ENCODE measurements around the gene DLK1.

The DLK1 gene

DNA sequence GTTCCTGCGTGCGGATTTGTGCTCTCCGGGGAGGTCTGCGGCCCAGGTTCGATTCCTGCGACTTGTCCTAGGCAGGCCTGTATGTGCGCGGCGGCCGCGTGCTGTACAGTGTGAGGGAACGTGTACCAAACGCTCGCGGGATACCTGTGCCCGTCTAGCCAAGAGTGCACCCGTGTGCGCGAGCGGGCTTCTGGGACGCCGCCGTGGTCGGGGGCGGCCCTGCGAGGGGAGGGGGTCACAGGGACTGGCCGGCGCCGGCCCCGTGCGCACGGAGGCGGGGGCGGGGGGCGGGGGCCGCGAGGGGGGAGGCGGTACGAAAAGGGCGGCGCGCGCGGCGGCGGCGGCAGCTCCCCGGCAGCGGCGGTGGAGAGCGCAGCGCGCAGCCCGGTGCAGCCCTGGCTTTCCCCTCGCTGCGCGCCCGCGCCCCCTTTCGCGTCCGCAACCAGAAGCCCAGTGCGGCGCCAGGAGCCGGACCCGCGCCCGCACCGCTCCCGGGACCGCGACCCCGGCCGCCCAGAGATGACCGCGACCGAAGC is at the start of gene DLK1:
DLK1 (plus strand) TSS at position 343 of the 536 bp plus-strand sequence; CDS start at position 520, 177 bp downstream.
- DNase-seq: no peak

DNA sequence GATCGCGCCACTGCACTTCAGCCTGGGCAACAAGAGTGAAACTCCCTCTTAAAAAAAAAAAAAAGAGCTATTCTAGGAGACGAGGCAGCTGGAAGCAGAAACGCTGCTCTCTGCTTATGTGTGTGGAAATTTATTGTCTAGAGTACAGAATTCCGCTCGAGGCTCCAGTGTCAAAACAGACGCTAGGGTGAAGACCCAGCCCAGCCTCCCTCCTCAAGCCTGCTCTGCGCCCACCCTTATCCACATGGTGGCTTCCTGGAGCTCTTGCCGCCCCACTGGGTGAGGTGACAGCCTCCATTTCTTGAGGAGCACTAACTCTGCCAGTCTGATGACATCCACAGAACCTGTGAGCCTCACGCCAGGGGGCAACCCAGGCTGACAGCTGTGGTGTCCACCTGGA is 49.5 kb upstream of the DLK1 start:
- DNase-seq: no peak

DNA sequence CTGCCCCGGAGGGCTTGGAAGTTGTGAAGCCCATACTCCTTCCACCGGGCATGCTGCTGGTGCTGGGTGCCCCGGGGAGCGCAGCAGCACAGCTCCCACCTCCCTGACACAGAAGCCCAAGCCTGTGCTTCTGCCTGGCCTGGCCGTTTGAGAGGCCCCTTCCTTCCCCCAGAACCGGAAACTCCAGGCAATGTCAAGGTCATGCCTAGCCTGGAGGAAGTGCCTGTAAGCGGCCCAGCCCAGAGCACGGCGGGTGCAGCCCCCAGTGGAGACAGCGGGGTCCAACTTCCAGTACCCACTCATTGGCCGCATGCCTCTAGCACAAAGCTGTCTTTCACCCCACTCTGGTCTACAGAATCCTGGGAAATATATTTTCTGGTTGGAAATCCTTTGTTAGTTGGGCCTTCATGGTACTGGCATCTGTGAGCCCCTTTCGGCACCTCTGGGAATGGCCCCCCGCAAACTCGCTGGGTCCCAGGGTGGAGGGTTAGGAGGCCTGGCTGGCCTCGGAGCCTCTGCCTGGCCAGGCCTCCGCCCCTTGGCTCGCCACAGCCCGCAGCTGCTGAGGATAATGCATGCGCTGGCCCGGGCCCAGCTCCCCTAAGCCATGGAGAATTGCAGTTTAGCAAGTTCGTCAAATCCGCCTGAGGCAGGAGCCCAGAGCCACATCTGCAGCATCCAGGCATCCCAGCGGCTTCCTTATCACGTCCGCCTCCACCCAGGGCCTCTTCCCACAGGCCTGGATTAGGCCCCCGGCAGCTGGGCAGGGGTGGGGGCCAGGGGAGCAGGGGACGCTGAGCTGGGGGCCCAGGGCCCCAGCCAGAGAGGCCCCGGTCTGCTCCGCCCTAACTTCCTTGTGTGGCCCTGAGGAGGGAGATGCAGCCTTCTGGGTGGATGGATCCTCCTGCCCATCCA is 48.9 kb upstream of the DLK1 start:
- DNase-seq: no peak

DNA sequence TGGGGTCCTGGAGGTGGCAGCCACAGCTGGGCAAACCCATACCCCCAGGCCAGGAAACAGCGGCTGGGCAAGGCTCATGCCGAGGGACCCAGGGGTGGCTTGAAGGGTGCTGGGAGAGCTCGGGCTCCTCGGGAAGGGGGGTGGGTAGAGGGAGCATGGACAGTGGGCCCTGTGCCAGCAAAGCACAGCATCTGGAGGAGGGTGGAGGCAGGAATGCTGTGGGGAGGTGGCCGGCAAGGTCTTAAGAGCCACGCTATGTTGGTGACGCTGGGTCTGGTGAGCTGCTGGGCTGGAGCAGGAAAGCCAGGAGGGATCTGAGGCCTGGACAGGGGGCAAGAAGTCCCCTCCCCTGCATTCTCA is 48.2 kb upstream of the DLK1 start:
- DNase-seq: no peak

DNA sequence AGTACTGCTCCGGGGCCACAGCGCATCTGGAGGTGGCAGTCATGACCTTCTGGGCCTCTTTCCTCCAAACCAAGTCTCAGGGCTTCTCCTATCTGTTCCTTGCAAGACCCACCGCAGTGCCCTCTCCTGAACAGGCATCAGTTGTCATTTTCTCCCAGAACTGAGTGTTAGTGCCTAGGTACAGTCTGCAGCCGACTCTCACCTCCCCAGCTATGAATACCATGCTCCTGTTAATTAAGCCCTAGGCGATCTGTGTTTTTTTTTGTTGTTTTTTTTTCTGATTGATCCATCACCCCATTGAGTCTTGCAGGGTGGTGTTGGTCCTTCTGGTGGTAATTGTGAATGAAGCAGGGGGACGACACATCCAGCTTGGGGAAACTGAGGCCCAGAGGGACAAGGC is 47.5 kb upstream of the DLK1 start:
- DNase-seq: no peak

DNA sequence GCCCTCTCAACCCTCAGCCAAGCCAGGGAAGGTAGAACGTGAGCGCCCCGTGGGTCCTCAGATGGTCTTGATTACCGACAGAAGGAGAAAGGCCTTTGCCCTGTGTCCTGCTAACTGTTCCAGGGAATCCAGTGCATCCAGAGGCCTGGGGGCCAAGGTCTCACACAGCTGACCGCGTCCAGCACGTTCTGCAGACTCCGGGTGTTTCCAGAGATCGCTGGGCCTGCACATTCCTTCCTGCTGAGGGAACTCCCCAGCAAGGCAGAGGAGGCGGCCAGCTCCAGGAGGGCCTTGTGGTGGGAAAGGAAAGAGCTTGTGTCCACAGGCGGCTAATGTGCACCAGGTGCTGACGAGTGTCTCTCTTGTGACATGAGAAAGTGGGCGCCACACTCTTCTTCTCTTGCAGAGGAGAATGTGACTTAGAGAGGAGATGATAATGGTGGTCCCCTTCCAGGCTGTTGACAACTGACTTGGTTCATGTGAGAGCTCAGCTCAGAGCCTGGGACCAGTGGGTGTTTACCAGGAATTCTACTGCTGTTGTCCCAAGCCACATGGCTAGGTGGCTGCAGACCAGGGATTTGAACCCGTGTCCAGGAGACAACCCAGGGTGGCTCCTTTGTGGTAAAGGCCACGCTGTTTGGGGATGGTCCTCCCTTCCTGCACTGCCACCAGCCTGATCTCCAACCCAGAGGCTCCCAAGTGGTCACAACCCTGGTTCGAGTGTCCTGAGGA is 46.8 kb upstream of the DLK1 start:
- DNase-seq: no peak

DNA sequence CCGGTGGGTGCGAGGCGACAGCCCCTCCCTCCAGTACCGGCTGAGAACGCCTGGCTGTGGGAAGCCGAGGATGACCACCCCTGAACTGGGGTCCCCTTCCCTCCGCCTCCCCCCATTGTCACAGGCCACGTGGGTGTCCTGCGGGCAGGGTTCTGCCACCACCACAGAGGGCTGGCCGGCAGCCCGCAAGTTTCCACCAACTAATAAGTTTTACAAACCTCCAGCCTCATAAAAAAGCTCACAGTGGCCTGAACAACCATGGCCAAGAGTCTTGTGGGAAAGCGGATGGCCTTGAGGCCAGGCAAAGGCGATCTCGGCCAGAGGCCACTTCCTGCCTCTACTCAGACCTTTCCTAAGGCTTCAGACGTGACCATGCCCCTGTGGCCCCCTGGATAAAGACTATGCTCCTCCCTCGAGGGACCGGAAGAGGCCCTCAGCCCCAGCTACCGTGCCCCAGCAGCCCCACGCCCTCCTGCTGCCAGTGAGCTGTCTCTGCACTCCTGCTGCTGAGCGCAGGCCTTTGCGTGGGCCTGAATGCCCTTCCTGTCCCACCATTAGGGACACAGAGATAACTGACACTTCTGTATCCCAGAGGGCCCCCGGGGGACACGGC is 46.1 kb upstream of the DLK1 start:
- no peak for DNase-seq

DNA sequence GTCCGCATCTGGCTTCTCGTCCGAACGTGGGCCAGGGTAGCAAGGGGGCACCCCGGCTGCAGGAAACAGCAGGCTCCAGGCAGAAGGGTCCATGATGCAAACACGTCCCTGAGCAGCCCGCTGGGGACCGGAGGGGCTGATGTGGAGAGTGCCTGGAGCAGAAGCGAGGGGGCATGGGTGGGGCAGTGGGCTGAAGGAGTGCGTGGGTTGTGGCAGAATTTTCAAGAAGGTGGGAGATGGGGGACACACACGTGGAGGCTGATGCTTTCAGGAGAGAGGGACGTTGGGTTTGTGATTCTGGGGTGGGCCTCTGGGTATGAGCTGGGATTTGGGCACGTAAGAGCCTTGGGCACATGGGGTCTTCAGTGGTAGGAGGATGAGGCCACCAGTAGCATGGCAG is 45.6 kb upstream of the DLK1 start:
- no peak for DNase-seq

DNA sequence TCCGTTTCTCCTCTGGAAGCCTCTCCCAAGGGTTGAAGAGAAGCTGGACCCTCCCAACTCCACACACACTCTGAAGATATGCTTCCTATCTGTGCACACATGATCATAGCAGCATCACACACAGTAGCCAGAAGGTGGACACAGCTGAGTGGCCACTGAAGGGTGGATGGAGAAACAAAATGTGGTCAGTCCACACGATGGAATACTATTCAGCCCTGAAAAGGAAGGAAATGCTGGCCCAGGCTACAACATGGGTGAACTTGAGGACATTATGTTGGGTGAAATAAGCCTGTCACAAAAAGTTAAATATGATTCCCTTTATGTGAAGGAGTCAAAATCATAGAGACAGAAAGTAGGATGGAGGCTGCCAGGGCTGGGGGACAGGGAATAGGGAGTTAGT is 43.9 kb upstream of the DLK1 start:
- DNase-seq: no peak

DNA sequence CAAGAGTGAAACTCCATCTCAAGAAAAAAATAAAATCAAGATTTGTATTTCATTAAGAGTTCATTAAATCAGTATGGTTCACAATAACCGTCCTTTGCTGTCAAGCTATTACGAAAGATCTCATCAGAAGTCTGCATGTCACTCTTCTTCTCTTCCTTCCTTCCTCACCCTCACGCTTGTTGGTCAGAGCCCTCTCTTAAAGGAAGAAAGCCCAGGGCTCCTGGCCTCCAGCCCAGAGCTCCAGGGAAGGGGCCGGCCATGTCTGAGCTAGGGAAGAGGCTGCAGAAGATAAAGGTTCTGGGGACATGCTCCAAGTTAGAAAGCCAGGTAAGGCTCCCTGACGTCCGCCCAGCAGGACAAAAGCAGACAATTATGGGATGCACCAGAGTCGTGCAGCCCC is 43.1 kb upstream of the DLK1 start:
- DNase-seq: no peak

DNA sequence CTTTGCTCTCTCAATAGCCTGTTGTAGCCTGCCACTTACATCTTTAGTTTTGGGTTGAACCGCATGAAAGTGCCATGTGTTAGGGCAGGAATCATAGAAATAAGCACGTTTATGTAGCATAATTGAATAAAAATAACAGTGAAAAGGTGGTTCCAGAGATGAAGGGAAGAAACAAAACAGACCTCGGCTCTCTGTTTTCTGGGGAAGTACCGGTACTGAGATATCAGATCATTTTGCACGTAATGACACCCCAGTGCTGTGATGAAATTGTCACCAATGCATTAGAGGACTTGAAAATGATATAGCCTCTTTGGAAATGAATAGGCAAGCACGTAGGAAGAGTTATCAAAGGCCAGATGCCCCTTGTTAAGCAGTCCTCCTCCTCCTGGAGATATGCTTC is 42.5 kb upstream of the DLK1 start:
- no peak for DNase-seq

DNA sequence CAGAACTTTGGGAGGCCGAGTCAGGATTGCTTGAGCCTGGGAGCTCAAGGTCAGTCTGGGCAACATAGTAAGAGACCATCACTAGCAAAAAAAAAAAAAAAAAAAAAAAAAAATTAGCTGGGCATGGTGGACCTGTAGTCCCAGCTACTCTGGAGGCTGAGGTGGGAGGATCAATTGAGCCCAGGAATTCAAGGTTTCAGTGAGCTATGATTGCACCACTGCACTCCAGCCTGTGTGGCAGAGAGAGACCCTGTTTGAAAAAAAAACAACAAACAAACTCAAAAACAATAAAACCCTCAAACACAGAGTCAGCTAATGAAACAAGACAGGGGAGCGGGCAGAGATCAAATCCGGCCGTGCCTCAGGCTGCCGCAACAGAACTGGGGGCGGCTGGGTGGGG is 41.7 kb upstream of the DLK1 start:
- DNase-seq: no peak

DNA sequence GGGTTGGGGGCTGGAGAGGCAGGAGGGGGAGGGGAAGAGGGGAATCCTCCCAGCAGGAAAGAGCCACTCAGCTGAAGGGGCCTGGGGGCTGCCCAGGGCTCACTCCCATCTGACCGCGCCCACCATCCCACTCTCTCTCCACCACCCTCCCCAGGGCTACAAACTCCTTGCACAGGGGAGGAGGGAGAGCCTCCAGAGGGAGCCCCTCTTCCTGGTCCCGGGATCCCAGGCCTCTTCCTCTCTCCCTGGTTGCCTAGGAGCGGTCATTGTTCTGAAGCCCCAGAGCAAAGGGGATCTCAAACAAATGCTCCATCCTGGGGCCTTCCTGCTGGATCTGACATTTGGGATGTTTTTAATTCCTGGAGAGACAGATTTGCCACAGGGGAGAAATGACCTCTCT is 39.8 kb upstream of the DLK1 start:
- DNase-seq: no peak

DNA sequence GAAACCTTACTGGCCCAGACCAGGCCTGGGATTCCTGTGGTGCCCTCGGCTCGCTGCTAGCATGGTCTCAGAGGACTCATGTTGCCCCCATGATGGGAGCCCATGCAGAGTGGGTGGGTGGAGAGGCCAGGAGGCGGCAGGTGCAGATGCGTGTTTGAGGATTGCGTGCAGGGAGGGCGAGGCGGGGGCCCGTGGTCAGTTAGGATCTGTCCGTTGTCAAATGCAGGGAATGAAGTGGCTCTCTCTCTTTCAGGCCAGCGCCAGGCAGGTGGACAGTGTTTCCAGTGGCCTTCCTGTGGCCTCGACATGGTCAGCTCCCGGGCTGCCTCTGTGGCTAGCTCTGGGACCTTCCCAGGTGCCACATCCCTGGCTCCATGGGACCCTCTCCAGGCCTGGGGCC is 39.3 kb upstream of the DLK1 start:
- no peak for DNase-seq

DNA sequence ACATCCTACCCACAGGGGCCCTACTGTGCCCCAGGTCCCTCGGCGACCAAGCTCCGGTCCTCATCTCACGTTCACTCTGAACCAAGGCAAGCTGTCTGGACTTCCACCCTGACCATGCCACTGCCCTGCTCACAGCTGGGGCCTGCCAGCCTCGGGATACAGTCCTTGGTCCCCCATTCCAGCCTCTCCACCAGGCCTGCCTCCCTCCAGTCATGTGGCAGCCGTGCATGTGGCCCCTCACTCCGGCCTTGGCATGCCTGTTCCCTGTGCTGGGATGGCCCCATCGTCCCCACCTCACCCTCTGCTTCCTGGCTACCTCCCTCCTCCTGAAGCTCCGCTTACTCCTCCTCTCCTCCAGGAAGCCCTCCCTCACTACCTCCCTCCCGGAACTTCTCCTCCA is 38.6 kb upstream of the DLK1 start:
- DNase-seq: no peak

DNA sequence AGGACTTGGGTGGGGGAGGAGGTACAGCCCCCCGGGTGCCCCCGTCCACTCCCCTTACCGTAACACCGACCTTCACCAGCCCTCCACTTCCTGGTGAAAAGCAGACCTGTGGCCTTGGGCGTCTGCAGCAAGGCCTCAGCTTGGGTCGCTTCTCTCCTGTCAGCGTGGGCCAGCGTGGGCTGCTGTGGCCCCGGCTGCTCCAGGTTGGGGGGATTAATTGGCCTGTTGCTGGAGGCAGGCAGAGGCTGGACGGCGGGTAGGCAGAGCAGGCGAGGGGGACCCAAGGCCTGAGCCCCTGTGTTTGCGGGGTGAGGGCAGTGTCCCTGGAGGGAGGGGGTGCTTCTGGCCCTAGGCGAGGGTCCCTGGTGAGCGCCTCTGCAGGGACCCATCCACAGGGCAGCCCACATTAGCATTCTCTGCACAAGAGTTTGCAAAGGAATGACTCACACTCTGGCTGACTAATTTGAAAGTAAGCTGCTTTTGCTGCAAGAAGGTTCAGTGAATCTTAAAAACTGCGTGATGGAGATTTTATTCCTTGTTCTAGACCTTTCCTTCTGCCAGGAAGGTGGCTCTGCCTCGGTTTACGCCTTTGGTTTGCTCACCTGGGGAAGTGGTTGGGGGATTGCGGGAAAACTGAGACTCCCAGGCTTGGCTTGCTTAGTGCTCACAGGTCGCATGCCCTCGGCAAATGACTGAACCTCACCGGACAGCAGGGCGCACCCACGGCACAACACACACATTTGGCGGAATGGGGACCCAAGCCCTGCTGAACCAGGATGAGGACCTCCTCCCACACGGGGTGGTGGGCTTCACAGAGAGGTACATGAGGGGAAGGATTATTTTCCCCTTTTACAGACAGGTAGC is 37.9 kb upstream of the DLK1 start:
- DNase-seq: no peak

DNA sequence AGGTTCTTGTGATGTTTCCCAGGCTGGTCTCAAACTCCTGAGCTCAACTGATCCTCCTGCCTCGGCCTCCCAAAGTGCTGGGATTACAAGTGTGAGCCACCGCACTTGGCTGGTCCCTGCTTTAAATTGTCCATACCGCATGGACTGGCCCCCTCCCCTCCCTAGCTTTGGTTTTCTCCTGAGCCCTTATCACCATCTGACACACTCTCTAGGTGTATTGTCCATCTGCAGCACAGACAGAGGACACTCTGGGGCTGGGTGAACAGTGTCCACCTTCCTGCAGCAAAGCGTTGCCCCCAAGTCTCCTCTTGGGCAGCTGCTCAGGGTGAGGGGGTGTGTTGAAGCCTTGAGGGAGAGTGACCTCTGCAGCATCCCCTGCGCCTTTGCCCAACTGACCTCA is 36.0 kb upstream of the DLK1 start:
- DNase-seq: no peak

DNA sequence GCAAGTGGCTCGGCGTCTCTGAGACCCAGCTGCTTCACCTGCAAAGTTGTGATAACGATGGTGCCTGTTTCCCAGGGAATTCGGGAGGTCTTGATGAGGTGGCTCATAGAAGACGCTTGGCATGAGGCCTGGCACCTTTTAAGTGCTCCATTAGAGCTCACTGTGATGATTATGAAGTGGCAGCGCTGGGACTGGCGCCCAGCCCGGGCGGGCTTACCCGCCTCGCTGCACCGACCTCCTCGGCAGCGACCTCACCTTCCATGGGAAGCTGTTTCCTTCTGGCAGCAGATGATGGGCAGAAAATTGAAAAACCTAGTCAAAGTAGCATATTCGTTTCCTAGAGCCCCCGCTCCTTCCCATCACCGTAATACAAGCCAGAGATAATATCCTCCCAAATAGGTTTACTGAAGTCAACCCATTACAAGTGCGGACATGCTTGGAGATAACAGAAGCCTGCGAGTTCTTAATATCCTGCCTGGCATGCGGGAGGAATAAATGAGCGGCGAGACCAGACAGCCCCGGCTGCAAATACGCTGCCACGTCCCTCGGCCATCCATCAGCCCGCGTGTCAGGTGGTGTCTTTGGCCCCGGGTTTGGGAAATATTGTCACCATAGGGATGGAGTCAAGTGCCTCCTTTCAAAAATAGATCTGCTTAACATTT is 35.2 kb upstream of the DLK1 start:
- no peak for DNase-seq

DNA sequence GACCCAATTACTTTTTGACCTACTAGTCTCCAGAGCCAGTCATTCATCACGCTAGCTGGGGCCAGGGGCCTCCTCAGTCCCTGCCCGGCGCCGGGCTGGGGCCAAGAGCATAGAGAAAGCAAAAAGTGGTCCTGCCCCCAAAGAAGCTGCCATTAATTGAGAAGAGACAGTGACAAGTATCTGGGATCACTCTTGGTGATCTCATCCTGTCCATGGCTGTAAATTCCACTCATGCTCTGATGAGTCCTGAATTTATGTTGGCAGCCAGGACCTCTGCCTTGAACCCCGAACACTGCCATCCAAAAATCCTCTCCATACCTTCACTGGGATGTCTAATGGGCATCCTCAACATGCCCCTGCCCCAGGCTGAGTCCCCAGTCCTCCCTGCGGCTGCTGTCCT is 34.4 kb upstream of the DLK1 start:
- DNase-seq: no peak

DNA sequence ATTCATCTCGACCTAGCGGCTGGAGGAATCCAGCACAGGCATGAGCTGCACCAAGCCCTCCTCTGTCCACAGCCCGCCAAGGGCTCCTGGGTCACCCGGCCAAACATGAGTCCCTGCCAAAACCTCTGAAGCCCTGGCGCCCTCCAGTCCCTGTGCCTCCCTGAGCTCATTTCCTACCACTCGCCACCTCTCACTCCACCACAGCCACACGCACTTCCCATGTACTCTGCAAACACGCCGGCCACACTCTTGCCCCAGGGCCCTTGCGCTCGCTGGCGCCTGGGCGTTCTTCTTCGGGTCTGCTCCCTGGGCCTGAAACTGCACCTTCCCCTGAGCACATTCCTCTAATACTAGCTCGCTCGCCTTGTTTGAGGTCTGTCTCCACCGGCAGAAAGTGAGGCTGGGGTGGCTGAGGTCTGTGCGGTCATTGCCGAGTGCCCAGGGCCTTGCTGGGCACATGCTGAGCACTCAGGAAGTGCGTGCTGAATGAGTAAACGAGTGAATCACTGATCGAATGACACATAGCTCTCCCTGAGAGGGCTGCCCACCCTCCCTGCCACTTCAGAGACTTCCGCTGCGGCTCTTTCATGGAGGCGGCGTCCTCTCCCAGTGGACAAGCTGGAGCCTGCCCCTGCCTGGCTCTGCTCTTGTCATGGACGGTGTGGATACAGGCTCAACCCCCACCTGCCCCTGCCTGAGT is 33.7 kb upstream of the DLK1 start:
- DNase-seq: peak; percentile 85

DNA sequence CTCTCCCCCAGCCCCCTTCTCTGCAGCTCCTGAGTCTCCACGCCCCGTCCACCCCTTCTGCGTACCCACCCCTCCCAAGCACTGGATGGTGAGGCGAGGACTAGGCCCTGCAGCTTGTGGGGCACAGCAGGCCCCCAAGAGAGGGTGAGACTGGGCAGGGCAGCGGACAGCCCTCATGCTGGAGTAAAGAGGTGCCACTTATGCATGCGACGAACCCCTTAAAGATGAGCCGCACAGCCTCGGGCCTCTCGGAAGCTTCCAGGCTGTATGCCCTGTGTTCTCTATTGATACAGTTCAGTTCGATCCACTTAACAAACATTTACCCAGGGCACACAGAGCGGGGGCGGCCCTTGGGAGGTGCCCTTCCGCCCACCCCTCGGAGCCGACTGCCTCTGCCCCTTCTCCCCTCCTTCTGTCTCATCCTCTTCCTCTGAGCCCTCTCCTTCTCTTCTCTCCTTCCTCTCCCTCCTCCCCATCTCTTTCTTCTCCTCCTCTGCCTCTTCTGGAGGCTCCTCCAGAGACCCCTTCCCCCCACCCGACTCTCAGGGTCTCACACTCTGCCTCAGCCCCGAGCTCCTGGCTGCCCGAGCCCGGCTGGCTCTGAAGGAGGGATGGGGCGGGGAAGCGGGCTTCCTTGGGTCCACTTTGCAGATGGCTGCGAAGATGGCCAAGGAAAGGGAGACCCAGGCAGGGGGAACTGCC is 32.7 kb upstream of the DLK1 start:
- DNase-seq: no peak
